Activated CD8-positive, alpha-beta memory T cell treated with anti-CD3 and anti-CD28 coated beads, Interleukin-2, amount 50 U/mL, for 24 hours (primary cell): Measurements from ENCODE around the gene FAM209B.
"Not testable (repeated sequence)": the region's sequence is repeated elsewhere in the genome, so short reads cannot be mapped to it uniquely, and the experiment has no call there.

Experiments used
- DNase-seq: peaks from one replicate; pipeline ENCODE4 v3.0.0-alpha.2; 2020; ENCODE audit errors: extremely low read depth

Gene FAM209B

DNA sequence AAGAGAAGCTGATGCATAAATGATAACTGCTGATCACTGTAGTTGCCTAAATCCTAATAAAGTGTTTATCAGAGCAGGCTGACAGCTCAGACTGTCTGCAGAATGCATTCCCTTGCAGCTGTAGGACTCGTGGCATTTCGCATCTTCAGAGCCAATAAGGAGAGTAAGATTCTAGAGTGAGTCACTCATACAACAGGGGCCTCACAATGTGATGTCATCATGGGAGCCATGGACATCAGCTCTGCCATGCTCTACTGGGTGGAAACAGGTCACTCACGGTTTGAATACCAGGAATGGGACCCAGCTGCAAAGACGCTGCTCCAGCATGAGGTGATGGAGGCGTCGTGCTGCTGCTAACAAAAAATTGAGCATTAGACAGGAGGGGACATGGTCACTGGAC lies 7.4 kb downstream of the FAM209B start:
- no peak for DNase-seq

GRCh38 chr20:56542489-56543030 lies 9.5 kb downstream of the FAM209B start:
- no peak for DNase-seq

DNA sequence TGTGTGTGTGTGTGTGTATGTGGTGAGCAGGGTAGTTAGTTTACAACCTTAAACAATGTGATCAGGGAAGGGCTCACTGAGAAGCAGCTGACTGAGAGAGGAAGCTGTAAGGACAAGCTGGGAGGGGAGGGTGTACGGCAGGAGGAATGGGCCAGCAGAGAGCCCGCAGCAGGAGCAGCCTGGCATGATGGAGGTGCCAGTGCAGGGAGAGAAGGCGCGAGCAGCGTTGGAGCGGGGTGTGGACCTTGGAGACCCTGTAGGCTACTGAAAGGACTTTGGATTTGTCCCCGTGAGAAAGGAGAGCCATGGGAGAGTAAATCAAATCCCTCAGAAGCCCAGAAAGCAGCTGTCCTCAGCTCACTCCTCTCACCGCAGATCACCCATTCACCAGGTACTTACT lies 18.5 kb downstream of the FAM209B start:
- DNase-seq = no peak

- no peak for DNase-seq
Observed at GRCh38 chr20:56552911-56553629, 20.0 kb downstream of the FAM209B start.

GRCh38 chr20:56554869-56555268 lies 21.8 kb downstream of the FAM209B start:
- DNase-seq = no peak

- DNase-seq = no peak
Observed at GRCh38 chr20:56558968-56559367, 25.9 kb downstream of the FAM209B start.

DNA sequence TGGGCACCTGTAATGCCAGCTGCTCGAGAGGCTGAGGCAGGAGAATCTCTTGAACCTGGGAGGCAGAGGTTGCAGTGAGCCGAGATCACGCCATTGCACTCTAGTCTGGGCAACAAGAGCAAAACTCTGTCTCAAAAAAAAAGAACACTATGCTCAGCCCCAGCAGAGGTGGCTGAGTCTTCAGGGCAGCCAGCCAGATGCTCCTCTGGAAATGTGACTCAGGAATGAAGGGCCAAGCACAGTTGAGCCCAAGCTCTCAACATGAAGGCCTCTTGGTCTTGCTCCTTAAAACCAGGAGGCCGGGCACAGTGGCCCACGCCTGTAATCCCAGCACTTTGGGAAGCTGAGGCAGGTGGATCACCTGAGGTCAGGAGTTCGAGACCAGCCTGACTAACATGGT lies 31.5 kb downstream of the FAM209B start:
- not testable (repeated sequence) for DNase-seq

DNA sequence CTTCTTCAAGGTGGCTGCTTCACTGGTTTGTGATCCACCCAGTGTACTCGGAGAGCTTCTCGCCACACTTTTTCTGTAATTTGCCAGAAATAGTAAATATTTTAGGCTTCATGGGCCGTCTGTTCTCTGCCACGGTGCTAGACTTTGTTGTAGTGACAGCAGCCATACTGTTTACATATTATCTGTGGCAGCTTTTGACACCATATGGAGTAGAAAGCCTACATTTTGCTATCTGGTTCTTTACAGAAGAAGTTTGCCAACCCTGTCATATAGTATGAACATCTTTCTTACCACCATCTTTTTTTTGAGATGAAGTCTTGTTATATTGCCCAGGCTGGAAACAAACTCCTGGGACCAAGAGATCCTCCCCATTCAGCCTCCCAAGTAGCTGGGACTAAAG lies 32.5 kb downstream of the FAM209B start:
- DNase-seq = no peak

DNA sequence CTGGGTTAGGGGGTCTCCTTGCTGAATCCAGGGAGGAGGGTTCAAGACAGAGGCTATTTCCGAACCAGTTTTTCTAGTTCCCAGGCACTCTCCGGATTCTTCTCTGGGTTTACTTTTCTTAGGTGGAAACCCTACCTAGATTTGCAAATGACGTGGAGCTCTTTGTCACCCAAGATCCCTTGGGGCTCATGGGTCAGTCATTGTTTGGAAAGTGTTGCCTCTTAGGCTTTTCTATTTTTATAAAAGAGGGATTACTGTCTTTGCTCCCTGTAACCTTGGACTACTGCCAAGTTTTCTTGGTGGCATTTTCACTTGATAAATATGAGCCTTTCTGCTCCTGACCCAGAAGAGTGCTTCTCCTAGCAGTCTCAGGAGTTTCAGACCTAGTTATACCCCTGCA lies 33.6 kb downstream of the FAM209B start:
- DNase-seq = no peak

GRCh38 chr20:56570832-56571231 lies 37.8 kb downstream of the FAM209B start:
- DNase-seq = no peak

GRCh38 chr20:56572172-56572571 lies 39.1 kb downstream of the FAM209B start:
- no peak for DNase-seq

GRCh38 chr20:56573986-56574385 lies 40.9 kb downstream of the FAM209B start:
- no peak for DNase-seq

- DNase-seq = no peak
Observed at GRCh38 chr20:56574531-56575142, 41.6 kb downstream of the FAM209B start.

GRCh38 chr20:56575157-56575556 lies 42.1 kb downstream of the FAM209B start:
- DNase-seq = no peak

DNA sequence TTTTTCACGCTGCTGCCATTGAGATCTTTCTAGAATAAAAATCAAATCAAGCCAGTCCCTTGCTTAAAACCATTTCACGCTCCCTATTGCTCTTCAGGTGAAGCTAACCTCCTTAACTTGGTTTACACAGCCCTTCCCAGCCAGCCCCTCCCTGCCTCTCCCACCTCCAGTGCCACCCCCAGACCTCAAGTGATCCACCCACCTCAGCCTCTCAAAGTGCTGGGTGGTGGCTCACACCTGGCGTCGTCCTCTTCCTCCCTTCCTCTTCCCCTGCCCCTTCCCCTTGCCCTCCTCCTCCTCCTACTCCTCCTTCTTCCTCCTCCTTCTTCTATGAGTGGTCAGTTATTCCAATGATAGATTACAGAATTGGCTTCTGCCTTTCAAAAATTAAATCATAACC lies 42.9 kb downstream of the FAM209B start:
- no peak for DNase-seq

DNA sequence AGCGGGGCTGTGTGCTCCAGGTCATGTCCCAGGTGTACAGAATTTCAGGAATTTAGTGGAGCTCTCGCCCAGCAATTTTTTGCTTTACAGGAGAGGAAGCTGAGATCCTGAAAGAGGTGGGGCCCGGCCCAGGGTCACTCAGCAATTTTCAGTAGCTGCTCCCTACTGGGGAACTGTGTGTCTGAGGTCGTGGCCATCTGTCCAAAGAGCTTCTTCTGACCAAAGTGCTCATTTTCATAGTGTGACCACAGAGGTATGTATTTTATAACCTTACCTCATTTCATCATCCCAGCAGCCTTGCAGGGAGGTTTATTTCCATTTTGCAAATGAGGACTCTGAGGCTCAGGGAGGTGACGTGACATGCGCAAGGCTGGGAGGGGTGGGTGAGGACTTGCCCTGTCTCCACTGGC lies 46.3 kb downstream of the FAM209B start:
- DNase-seq = no peak

GRCh38 chr20:56580226-56580625 lies 47.2 kb downstream of the FAM209B start:
- DNase-seq = no peak

DNA sequence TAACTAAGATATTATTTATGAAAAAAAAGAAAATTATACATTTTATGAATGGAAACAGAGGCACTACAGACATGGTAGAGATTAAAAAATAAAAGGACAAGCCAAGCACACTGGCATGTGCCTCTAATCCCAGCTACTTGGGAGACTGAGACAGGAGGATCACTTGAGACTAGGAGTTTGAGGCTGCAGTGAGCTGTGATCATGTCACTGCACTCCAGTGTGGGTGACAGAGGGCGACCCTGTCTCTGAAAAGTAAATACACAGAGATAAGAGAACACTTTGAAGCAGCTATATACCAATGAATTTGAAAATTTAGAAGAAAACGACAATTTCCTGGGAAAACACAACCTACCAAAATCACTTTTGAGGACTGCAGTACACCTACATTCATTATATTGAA lies 48.7 kb downstream of the FAM209B start:
- no peak for DNase-seq

DNA sequence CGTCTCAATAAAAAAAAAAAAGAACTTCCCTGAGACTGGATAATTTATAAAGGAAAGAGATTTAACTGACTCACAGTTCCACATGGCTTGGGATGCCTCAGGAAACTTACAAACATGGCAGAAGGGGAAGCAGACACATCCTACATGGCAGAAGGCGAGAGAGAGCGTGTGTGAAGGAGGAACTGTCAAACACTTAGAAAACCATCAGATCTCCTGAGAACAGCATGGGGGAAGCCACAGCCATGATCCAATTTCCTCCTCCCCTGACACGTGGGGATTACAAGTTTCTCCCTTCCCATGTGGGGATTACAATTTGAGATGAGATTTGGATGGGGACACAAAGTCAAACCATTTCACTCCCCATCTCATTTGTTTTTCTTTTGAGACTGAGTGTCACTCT lies 49.5 kb downstream of the FAM209B start:
- no peak for DNase-seq

GRCh38 chr20:56584916-56585315 lies 51.9 kb downstream of the FAM209B start:
- no peak for DNase-seq
